ACC112 (cell line): ENCODE results near the gene KLHDC9.

ENCODE experiments used
- H2AFZ ChIP-seq: fragments of 200-600 bp; sonication (generic); one replicate; pipeline ENCODE4 v1.6.0; 2017; ENCODE audit warnings: antibody characterized with exemption, low read length; ENCODE audit not compliant: unreplicated experiment
- H3K27ac ChIP-seq: fragments of 200-600 bp; sonication (generic); 2 replicates; pipeline ENCODE4 v1.5.1; 2014; ENCODE audit warnings: low read depth, mild to moderate bottlenecking, antibody characterized with exemption, low read length, moderate library complexity
- H3K27me3 ChIP-seq: fragments of 200-600 bp; sonication (generic); 2 replicates; pipeline ENCODE4 v1.6.1; 2014; ENCODE audit warnings: mild to moderate bottlenecking, antibody characterized with exemption, low read length, moderate library complexity, mixed read lengths; ENCODE audit not compliant: insufficient read depth
- H3K36me3 ChIP-seq: fragments of 200-600 bp; sonication (generic); 2 replicates; pipeline ENCODE4 v1.6.1; 2016; ENCODE audit warnings: mild to moderate bottlenecking, antibody characterized with exemption, low read length, moderate library complexity, mixed read lengths; ENCODE audit not compliant: insufficient read depth
- H3K4me1 ChIP-seq: fragments of 200-600 bp; sonication (generic); one replicate; pipeline ENCODE4 v1.6.1; 2016; ENCODE audit warnings: low read length, mixed read lengths; ENCODE audit not compliant: insufficient read depth, unreplicated experiment, control insufficient read depth
- H3K4me3 ChIP-seq: fragments of 200-600 bp; sonication (generic); 2 replicates; pipeline ENCODE4 v1.5.1; 2014; ENCODE audit warnings: mild to moderate bottlenecking, low read depth, low read length
- H3K79me2 ChIP-seq: fragments of 200-600 bp; sonication (generic); one replicate; pipeline ENCODE4 v1.6.0; 2016; ENCODE audit warnings: low read length; ENCODE audit not compliant: control insufficient read depth, unreplicated experiment, insufficient read depth

KLHDC9 gene

DNA sequence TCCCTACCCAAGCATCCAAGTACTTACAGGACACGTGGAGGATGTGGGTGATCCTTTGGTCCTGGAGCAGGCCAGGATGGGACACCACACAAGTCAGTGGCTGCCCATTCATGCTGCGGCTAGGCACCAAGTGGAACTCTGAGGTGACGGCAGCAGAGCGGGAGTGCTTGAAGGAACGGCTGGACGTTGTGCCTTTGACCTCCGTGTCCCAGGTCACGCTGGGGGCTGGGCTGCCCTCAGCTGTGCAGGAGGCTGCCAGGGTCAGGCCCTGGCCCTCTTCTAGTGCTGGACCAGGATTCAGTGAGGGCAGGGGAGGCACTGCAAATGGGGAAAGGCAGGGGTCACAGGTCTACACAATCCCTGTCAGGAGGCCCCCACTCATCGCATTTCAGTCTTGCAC, 20.7 kb upstream of the KLHDC9 start:
- H3K79me2 ChIP-seq = no peaks in the 10 kb centered on the region
- peaks cover 13% of the 10 kb centered on the region for H3K4me1 ChIP-seq
- H3K36me3 ChIP-seq = no peaks in the 10 kb centered on the region
- no peaks in the 10 kb centered on the region for H3K27me3 ChIP-seq
- H3K27ac ChIP-seq = no peak overlapping the region
- no peak overlapping the region for H3K4me3 ChIP-seq
- no peak overlapping the region for H2AFZ ChIP-seq

DNA sequence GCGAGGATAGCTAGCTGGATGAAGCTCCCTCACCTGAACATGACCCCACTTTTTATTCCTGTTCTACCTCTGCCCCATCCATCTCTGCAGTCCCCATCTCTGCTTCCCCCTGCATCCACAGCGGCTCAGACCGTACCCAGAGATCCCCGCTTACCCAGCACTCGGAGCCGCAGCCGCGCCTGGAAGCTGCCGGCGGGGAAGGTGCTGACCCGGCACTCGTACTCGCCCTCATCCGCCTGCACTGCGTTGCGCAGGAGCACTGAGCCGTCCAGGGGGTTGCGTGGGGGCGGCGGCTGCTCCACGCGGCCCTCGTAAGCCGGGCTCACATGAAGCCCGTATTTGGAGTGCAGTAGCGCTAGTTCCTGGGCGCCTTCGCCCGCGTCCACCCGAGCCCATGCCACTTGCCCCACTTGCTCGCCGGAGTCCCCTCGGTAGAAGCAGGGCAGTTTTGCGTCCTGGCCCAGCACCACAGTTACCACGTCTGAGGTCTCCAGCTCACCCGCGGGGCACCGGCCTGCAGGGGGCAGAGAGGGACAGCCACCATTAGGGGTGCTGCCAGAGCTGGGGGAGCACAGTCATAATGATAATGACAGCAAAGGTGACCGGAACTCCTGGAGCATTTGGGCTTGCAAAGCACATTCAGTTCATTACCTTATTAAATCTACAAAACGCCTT, 18.6 kb upstream of the KLHDC9 start:
- H3K4me1 ChIP-seq = peaks cover 34% of the 10 kb centered on the region
- H3K36me3 ChIP-seq = no peaks in the 10 kb centered on the region
- H3K27me3 ChIP-seq = no peaks in the 10 kb centered on the region
- H2AFZ ChIP-seq = no peak overlapping the region
- no peak overlapping the region for H3K4me3 ChIP-seq
- H3K27ac ChIP-seq = no peak overlapping the region
- no peaks in the 10 kb centered on the region for H3K79me2 ChIP-seq

DNA sequence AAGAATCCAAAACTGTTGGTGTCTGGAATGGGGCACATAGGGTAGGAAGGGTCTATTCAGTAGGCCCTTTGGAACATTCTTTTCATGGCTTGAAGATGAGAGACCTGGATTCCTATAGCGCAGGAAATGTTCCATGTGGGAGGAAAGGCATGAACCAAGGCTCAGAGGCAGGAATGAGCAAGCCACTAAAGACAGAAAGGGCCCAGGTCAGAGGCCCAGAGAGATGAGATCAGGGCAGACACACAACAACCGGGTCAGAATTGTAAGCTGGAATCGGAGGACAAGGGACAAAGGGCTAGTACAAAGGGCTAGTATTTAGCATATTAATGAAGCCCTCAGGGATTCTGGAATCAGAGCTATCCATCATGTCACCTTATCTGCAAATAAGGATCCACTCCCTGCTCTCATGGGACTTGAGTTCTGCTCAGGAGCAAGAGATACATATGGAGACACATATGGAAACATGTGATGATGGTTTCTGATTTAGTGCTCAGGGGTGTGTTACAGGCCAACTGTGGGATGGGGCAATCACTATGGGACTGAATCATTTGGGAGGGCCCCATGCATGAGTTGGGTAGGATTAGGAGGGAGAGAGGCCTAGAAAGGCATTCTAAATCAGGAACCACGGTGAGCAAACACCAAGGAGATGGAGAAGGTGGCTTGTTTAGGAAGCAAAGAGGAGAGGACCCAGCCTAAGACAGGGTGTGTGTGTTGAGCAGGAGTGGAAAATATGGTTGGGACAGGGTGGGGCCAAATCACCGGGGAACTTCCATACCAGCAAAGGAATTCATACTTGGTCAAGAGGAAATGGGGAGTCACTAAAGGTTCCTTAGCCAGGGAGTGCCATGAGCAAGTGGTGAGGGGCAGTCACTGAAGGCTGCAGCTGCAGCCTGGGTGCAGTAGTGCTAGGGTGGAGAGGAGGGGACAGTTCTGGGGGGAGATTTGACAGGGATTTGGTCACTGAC, 17.4 kb upstream of the KLHDC9 start:
- no peak overlapping the region for H2AFZ ChIP-seq
- no peak overlapping the region for H3K4me3 ChIP-seq
- no peaks in the 10 kb centered on the region for H3K79me2 ChIP-seq
- H3K4me1 ChIP-seq = peaks cover 42% of the 10 kb centered on the region
- H3K27ac ChIP-seq = no peak overlapping the region
- no peaks in the 10 kb centered on the region for H3K27me3 ChIP-seq
- no peaks in the 10 kb centered on the region for H3K36me3 ChIP-seq

DNA sequence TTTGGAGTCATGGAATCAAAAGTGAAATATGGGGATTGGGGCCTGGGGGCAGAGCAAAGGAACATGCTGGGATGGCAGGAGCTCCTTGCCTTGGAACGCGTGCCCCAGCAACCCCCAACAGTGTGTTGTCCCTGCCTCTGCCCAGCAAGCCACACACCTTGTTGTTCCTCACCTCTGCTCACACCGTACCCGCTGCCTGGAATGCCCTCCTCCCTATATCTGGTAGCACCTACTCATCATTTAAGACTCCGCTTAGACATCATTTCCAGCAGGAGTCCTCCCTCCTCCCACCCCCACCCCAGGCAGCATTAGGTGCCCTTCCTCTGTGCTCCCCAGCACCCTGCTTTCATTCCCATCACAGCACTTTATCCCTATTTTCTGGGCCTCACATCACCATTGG, 16.6 kb upstream of the KLHDC9 start:
- H3K4me3 ChIP-seq = no peak overlapping the region
- no peaks in the 10 kb centered on the region for H3K27me3 ChIP-seq
- H3K36me3 ChIP-seq = no peaks in the 10 kb centered on the region
- H3K4me1 ChIP-seq = peaks cover 42% of the 10 kb centered on the region
- no peak overlapping the region for H3K27ac ChIP-seq
- no peaks in the 10 kb centered on the region for H3K79me2 ChIP-seq
- H2AFZ ChIP-seq = no peak overlapping the region

DNA sequence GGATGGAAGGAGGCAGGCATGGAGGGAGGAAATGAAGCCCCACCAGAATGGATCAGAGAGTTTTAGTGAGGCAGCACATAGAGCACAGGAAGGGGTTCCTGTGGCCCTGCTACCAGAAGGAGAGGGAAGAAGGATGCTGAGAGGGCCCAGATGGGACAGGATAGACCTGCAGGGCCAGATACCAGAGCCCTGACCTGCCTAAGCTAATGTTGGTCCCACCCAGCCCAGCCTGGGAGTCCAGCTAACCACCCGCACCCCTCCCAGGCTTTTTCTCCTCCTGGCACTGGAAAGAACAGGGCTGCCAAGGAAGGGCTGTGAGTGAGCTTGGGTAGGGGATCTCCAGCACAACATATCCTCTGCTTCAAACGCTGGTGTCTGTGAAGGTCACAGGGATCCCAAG, 15.7 kb upstream of the KLHDC9 start:
- Histone ChIP-seq H3K4me3 (no peak overlapping the region), H3K79me2 (no peaks in the 10 kb centered on the region), H3K36me3 (no peaks in the 10 kb centered on the region), H3K4me1 (peaks cover 42% of the 10 kb centered on the region), H2AFZ (no peak overlapping the region), H3K27me3 (no peaks in the 10 kb centered on the region), H3K27ac (peak overlapping the region; percentile 64; the same call in 1 of the 2 replicates)

DNA sequence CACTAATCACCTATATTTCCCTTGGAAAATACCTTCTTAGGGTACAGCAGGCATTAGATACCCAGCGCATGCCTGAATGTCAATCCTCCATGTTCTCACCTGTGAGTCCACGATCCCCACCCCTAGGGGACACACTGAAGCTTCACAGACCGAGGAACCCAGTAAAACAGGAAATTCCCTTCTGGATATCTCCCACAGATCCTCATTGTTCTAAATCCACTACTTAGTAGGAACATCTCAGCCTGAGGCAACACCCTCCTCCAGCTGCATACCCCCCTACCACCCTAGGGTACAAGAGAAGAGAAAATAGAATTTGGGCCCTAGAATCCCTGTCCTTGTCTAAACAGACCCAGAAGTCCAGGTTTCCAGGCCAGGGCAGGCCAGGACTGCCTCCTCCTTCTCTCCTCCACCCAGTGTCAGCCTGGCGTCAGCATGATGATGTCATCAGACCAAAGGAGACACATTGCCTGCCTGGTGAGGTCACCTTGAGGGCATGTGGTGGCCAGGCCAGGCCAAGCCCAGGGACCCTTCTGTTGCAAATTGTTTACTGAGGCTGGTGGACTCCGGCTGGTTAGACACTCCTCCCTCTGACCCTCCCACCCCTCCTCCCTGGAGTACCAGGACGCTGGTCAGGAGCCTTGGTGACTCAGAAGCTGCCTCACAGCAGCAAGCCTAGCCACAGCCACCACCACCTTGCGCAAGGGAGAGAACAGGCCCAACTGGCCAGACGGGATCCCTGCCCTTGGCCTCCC, 15.0 kb upstream of the KLHDC9 start:
- H3K27me3 ChIP-seq = no peaks in the 10 kb centered on the region
- H3K4me1 ChIP-seq = peaks cover 42% of the 10 kb centered on the region
- H3K4me3 ChIP-seq = no peak overlapping the region
- H3K36me3 ChIP-seq = no peaks in the 10 kb centered on the region
- peak overlapping the region; percentile 64 for H3K27ac ChIP-seq
- peak overlapping the region; percentile 40 for H2AFZ ChIP-seq
- H3K79me2 ChIP-seq = no peaks in the 10 kb centered on the region

DNA sequence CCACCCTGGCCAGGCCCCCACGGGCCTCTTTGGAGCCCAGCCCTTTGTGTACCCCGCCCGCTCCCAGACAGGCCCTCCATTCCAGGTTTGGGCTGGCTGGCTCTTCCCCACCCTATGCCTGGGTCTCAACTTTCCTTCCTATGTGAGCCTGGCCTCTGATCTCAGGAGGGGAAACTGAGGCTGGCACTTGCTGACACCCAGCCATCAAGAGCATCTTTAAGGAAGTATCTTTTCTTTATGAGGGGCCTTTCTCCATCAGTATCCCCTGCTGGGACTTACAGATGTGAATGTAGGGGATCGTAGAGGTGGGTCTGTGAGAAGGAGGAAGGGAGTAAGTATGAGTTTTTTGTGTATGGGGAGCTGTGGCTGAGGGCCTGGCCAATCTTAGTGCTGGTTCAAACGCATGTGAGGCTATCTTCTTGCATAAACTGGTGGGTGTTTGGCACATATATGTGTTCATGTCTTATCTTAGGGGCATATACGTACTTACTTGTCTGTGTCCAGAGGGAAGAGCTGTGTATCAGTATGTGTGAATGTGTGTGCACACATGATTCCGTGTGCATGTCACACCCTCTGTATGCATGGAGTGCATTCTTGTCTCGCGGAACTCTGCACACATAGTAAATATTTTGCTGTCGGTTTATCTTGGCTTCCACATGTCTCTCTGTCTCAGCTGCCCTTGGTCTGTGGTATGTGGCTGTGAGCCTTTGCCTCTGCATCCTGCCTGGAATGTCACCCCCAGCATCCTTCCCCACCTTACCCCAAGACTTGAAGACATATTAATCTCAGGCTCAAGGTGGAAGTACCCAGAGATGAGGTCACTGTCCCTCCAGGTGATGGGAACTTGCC, 14.2 kb upstream of the KLHDC9 start:
- H3K27me3 ChIP-seq = no peaks in the 10 kb centered on the region
- 0 out of 2 replicates have a peak overlapping the region, but pooled peaks have one; percentile 17 for H3K27ac ChIP-seq
- no peak overlapping the region for H2AFZ ChIP-seq
- peaks cover 49% of the 10 kb centered on the region for H3K4me1 ChIP-seq
- H3K79me2 ChIP-seq = no peaks in the 10 kb centered on the region
- no peaks in the 10 kb centered on the region for H3K36me3 ChIP-seq
- H3K4me3 ChIP-seq = no peak overlapping the region

DNA sequence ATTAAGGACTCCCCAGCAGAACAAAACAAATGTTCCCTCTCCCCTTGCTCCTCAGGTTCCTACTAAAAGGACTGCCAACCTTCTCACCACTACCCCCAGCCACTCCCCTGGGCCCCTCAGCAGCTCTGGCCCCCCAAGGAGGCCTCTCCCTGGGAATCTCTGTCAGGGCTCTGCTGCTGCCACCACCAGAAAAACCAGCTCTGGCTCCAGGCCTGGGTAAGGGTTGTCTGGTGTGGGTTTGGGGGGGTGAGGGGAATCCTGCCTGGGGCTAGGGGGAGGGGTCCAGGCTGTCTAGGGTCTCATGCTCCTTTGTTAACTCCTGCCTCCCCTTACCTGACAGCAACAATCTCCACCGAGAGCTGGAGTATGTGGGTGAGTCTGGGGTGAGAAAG, 13.6 kb upstream of the KLHDC9 start:
- Histone ChIP-seq H2AFZ (no peak overlapping the region), H3K79me2 (no peaks in the 10 kb centered on the region), H3K27ac (no peak overlapping the region), H3K4me1 (peaks cover 49% of the 10 kb centered on the region), H3K4me3 (no peak overlapping the region), H3K36me3 (no peaks in the 10 kb centered on the region), H3K27me3 (no peaks in the 10 kb centered on the region)

DNA sequence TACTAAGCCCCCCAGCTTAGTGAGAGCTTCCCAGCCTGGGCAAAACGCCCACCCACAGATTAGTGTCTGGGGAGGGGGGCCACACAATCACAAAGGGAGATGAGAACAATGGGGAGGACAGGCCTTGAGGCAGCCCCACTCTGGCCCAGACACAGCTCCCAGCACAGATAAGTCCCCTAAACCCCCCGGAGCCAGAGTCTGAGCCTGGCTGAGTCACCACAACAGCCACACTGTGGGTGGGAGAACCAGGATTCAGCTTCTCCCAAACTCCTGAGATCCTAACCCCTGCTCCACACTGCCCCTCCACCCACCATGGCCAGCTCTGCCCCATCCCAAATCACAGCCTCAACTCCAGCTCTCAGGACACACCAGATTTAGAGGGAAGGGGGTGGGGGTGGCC, 13.0 kb upstream of the KLHDC9 start:
- H3K27me3 ChIP-seq = no peaks in the 10 kb centered on the region
- H3K4me1 ChIP-seq = peaks cover 49% of the 10 kb centered on the region
- H3K4me3 ChIP-seq = no peak overlapping the region
- no peaks in the 10 kb centered on the region for H3K36me3 ChIP-seq
- no peaks in the 10 kb centered on the region for H3K79me2 ChIP-seq
- H2AFZ ChIP-seq = no peak overlapping the region
- H3K27ac ChIP-seq = no peak overlapping the region

DNA sequence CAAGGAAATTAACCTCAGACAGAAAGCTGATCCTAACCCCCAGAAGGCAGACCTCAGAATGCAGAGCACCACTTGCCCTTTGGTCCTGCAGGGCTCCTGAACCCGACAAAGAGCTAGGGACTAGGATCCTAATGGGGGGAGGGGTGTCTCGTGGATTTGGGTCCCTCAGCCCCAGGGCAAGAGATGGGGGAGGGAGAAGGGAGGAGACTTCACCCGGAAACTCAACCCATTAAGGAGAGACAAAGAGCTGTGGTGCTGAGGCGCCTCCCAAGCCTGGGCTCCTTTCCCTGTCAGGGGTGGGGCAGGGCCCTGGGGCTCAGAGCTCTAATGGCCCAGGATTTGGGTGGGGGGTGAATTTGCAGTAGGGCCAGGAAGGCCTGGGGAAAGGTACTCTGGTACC, 11.7 kb upstream of the KLHDC9 start:
- peaks cover 40% of the 10 kb centered on the region for H3K4me1 ChIP-seq
- H3K4me3 ChIP-seq = no peak overlapping the region
- no peaks in the 10 kb centered on the region for H3K27me3 ChIP-seq
- no peaks in the 10 kb centered on the region for H3K79me2 ChIP-seq
- H2AFZ ChIP-seq = no peak overlapping the region
- no peaks in the 10 kb centered on the region for H3K36me3 ChIP-seq
- H3K27ac ChIP-seq = no peak overlapping the region
